Ovary (tissue), 9 donors: Measurements from ENCODE around the gene GYG1. TPM values are rescaled to one million over a fixed set of nuclear protein-coding genes. Genes with fewer than 3 reads are reported as not detected.
A peak's percentile ranks its signal among the peaks of the same experiment; 100 is the strongest.

Experiments
- DNase-seq, 5 donors: peaks; one replicate each; pipeline ENCODE4 v3.0.0-alpha.2; 2019 to 2020
- H3K27ac ChIP-seq, 2 donors: fragments of 200-600 bp; one replicate each; pipeline versions ENCODE4 v1.5.1 to v1.8.0; 2019 to 2022
- H3K27me3 ChIP-seq: fragments of 200-600 bp; one replicate; pipeline ENCODE4 v1.8.0; 2022
- H3K36me3 ChIP-seq: fragments of 200-600 bp; sonication (generic); one replicate; pipeline ENCODE4 v1.5.1; 2019
- H3K4me1 ChIP-seq: one replicate; pipeline ENCODE4 v1.8.1; 2013; ENCODE audit warnings: mild to moderate bottlenecking, moderate library complexity; ENCODE audit not compliant: insufficient read depth
- H3K4me3 ChIP-seq: fragments of 200-600 bp; sonication (generic); one replicate; pipeline ENCODE4 v1.5.1; 2017
- H3K9me3 ChIP-seq, 2 donors: fragments of 200-600 bp in 1 of 2; sonication (generic) in 1 of 2; one replicate each; pipeline versions ENCODE4 v1.5.1 to v1.8.1; 2013 to 2019; ENCODE audit warnings: mild to moderate bottlenecking in 1 of 2, moderate library complexity in 1 of 2
- CTCF ChIP-seq, 3 donors: fragments of 450-650 bp in 2 of 3; fragments of 200-600 bp in 1 of 3; IDR thresholded peaks; one replicate each; pipeline versions ENCODE4 v1.5.1 to v1.8.0; 2016 to 2022; ENCODE audit warnings: antibody characterized with exemption in 3 of 3, mild to moderate bottlenecking in 1 of 3
- EP300 ChIP-seq: sonication (generic); formaldehyde crosslinking; IDR thresholded peaks from one replicate; pipeline ENCODE4 v1.6.1; 2017; ENCODE audit warnings: antibody characterized with exemption
- POLR2A ChIP-seq: fragments of 450-650 bp; IDR thresholded peaks from one replicate; pipeline ENCODE4 v1.6.1; 2017; ENCODE audit warnings: antibody characterized with exemption, mild to moderate bottlenecking, moderate library complexity
- WGBS, 3 donors: extraction: QIAGEN DNeasy Blood & Tissue Kit in 1 of 3; methylation state at CpG; one replicate each; pipeline versions ENCODE4 v1.1.5 to v1.1.7; 2013 to 2017; 5-methylcytosine and 5-hydroxymethylcytosine counted together
- intact Hi-C, 4 donors: fragments of 100-400 bp; cut with DNase I; formaldehyde crosslinking; loops; one replicate each; pipeline versions ENCODE4 v1.11.0 to v1.15.1; 2022 to 2023
- polyA plus RNA-seq, 2 donors: library from polyadenylated mRNA; stranded (reverse); fragments of 200-250 nt in 1 of 2; fragments of 350-450 nt in 1 of 2; fragmentation: Illumina TruSeq in 1 of 2; extraction: RNeasy Lipid Tissue Mini Kit (QIAGEN cat#74804) in 1 of 2; gene quantifications; one replicate each; pipeline ENCODE4 v1.2.3, GENCODE V29; 2013 to 2014
- total RNA-seq, 7 donors: library from RNA; depleted of rRNA in 2 of 7; stranded (reverse); fragments of >200 nt in 2 of 7; fragmentation: NEBNext Ultra II Directional in 3 of 7; extraction: Animal tissue kit (Norgen Biotek cat#: 25700) in 3 of 7; gene quantifications; one replicate each; pipeline versions ENCODE4 v1.1.0 to v1.2.4, GENCODE V29; 2016 to 2023
- donor health status: DM: no; HTN: no; CAD: no; lungs with moderate emphysema.
- donor health status: DM: no; HTN: no; CAD: no.
- donor health status: Bipolar disorder and iron deficiency.
- donor health status: DM: yes; HTN: yes; CAD: no.
- donor health status: DM: no; HTN: no; CAD: no.
- donor health status: DM: yes; HTN: yes; CAD: no.

GYG1 gene
- total and polyA plus RNA-seq, 9 donors, result 23.8 to 86.1 (median 58.4) TPM

GRCh38 chr3:148971401-148972163, 19.8 kb upstream of the GYG1 start:
- Histone ChIP-seq H3K27ac (peak overlapping the region in 1 of 2 donors; percentile 56), H3K4me3 (no peak overlapping the region), H3K9me3 (no peaks in the 10 kb centered on the region), H3K4me1 (peaks cover 2% of the 10 kb centered on the region), H3K27me3 (no peaks in the 10 kb centered on the region), H3K36me3 (no peaks in the 10 kb centered on the region)
- peak; percentile 74 to 88 (median 82) for DNase-seq
- 36 to 61% (median 46%) methylated on average over 1 of the region's 1 CpG for WGBS, 3 donors
- intact Hi-C loops, result no loop called here
- no peak for TF ChIP-seq POLR2A
- TF ChIP-seq EP300, result no peak
- TF ChIP-seq CTCF (IDR thresholded peaks at IDR 0.05), result no peak

- H3K36me3 ChIP-seq, result no peaks in the 10 kb centered on the region
- no peaks in the 10 kb centered on the region for H3K9me3 ChIP-seq
- intact Hi-C loops, result no loop called here
- TF ChIP-seq CTCF (IDR thresholded peaks at IDR 0.05) (no peak), POLR2A (no peak), EP300 (no peak)
- H3K4me3 ChIP-seq, result no peak overlapping the region
- H3K27me3 ChIP-seq, result no peaks in the 10 kb centered on the region
- DNase-seq, result no peak
- H3K27ac ChIP-seq, result peak overlapping the region in 1 of 2 donors; percentile 74
- WGBS, 3 donors, result 50 to 57% (median 57%) methylated on average over 2 of the region's 2 CpGs
- peaks cover 2% of the 10 kb centered on the region for H3K4me1 ChIP-seq
Measured at GRCh38 chr3:148974726-148975125, 16.6 kb upstream of the GYG1 start.

GRCh38 chr3:148975248-148975647, 16.1 kb upstream of the GYG1 start:
- Histone ChIP-seq H3K9me3 (no peaks in the 10 kb centered on the region), H3K36me3 (no peaks in the 10 kb centered on the region), H3K27me3 (no peaks in the 10 kb centered on the region), H3K27ac (peak overlapping the region in 1 of 2 donors; percentile 74), H3K4me1 (peaks cover 2% of the 10 kb centered on the region), H3K4me3 (no peak overlapping the region)
- WGBS, 3 donors, result 31 to 39% (median 38%) methylated on average over 6 of the region's 6 CpGs
- TF ChIP-seq CTCF (IDR thresholded peaks at IDR 0.05) (no peak), POLR2A (no peak), EP300 (no peak)
- intact Hi-C loops, result no loop called here
- DNase-seq, result peak in 4 of 5 donors; percentile 32 to 47 (median 41)

GRCh38 chr3:148975696-148976095, 15.6 kb upstream of the GYG1 start:
- no peaks in the 10 kb centered on the region for H3K36me3 ChIP-seq
- no peaks in the 10 kb centered on the region for H3K9me3 ChIP-seq
- H3K27ac ChIP-seq, result peak overlapping the region in 1 of 2 donors; percentile 74
- WGBS, 3 donors, result 49 to 57% (median 57%) methylated on average over 6 of the region's 6 CpGs
- H3K4me1 ChIP-seq, result peaks cover 2% of the 10 kb centered on the region
- TF ChIP-seq EP300 (no peak), CTCF (IDR thresholded peaks at IDR 0.05) (no peak)
- no peaks in the 10 kb centered on the region for H3K27me3 ChIP-seq
- intact Hi-C loops, result no loop called here
- DNase-seq, result peak in 1 of 5 donors; percentile 26
- H3K4me3 ChIP-seq, result no peak overlapping the region
